ENCODE data around the gene GIPC1.
A peak's percentile ranks its signal among the peaks of the same experiment; 100 is the strongest.

GIPC1 gene

GRCh38 chr19:14435320-14436050 lies 60.4 kb downstream of the GIPC1 start:
- no peak for DNase-seq (ENCODE audit: low spot score)

- no peak for DNase-seq (ENCODE audit: low spot score)
Measured at GRCh38 chr19:14434543-14435319, 61.2 kb downstream of the GIPC1 start.

- peak; percentile 21 for DNase-seq (ENCODE audit: low spot score)
Measured at GRCh38 chr19:14433554-14434501, 62.1 kb downstream of the GIPC1 start.

GRCh38 chr19:14432791-14433553 lies 63.0 kb downstream of the GIPC1 start, which contains the start of gene PKN1:
PKN1 (plus strand) TSS chr19:14433306; CDS start chr19:14433522, 216 bp downstream.
- DNase-seq (ENCODE audit: low spot score) = peak; percentile 53

- no peak for DNase-seq (ENCODE audit: low spot score)
Measured at GRCh38 chr19:14430712-14431111, 65.2 kb downstream of the GIPC1 start.

GRCh38 chr19:14428882-14429416 lies 67.0 kb downstream of the GIPC1 start:
- DNase-seq (ENCODE audit: low spot score) = no peak

All from globus pallidus (tissue), 1 donor.